Gastroesophageal sphincter (tissue), 4 donors: ENCODE data around the gene IRX2. TPM values are rescaled to one million over a fixed set of nuclear protein-coding genes. Genes with fewer than 3 reads are reported as not detected.

Experiments used
- ATAC-seq: fragments of 150-250 bp; one replicate; pipeline ENCODE4 v1.9.1; 2016; ENCODE audit warnings: mild to moderate bottlenecking, moderate library complexity
- H3K27ac ChIP-seq, 4 donors: fragments of 200-600 bp; sonication (generic) in 3 of 4; 1 replicate in 3 of 4; 2 replicates in 1 of 4; pipeline ENCODE4 v1.5.1; 2016 to 2019
- H3K27me3 ChIP-seq: fragments of 200-600 bp; sonication (generic); one replicate; pipeline ENCODE4 v1.5.1; 2019
- H3K36me3 ChIP-seq, 2 donors: fragments of 200-600 bp; sonication (generic); one replicate each; pipeline ENCODE4 v1.5.1; 2019; ENCODE audit warnings: control low read depth in 1 of 2
- H3K4me1 ChIP-seq, 3 donors: fragments of 200-600 bp; sonication (generic); 1 replicate in 2 of 3; 2 replicates in 1 of 3; pipeline ENCODE4 v1.5.1; 2016 to 2019; ENCODE audit warnings: control low read depth in 2 of 3
- H3K4me3 ChIP-seq, 2 donors: fragments of 200-600 bp; sonication (generic); one replicate each; pipeline ENCODE4 v1.5.1; 2019; ENCODE audit warnings: mild to moderate bottlenecking in 1 of 2, moderate library complexity in 1 of 2
- H3K9me3 ChIP-seq, 3 donors: fragments of 200-600 bp; sonication (generic); one replicate each; pipeline ENCODE4 v1.5.1; 2017 to 2019; ENCODE audit warnings: control low read depth in 2 of 3
- EP300 ChIP-seq: sonication (generic); formaldehyde crosslinking; IDR thresholded peaks from one replicate; pipeline ENCODE4 v1.6.1; 2017; ENCODE audit warnings: antibody characterized with exemption, mild to moderate bottlenecking
- POLR2A ChIP-seq, 2 donors: fragments of 450-650 bp; IDR thresholded peaks; one replicate each; pipeline ENCODE4 v1.6.1; 2017; ENCODE audit warnings: antibody characterized with exemption in 2 of 2, mild to moderate bottlenecking in 2 of 2, moderate library complexity in 1 of 2
- POLR2AphosphoS5 ChIP-seq: sonication (generic); formaldehyde crosslinking; IDR thresholded peaks from one replicate; pipeline ENCODE4 v1.6.1; 2017; ENCODE audit warnings: antibody characterized with exemption
- WGBS, 2 donors: methylation state at CpG; one replicate each; pipeline ENCODE4 v1.1.5; 2018; ENCODE audit warnings: low coverage in 1 of 2; 5-methylcytosine and 5-hydroxymethylcytosine counted together
- total RNA-seq, 4 donors: library from RNA; depleted of rRNA; stranded (reverse); fragments of >200 nt; gene quantifications; one replicate each; pipeline ENCODE4 v1.1.0, GENCODE V29; 2016
- TF ChIP-seq, protein P1 (sequence below), 4 experiments: fragments of 200-600 bp in 2 of 4; fragments of 450-650 bp in 2 of 4; sonication (generic) in 1 of 4; IDR thresholded peaks; one replicate each; pipeline ENCODE4 v1.5.1; 2017 to 2019; ENCODE audit warnings: antibody characterized with exemption in 4 of 4, mild to moderate bottlenecking in 2 of 4, moderate library complexity in 2 of 4

The IRX2 gene
- total RNA-seq, 4 donors from 2014 or later: 0.81 to 2.6 (median 1.2) TPM; not detected in 1

DNA sequence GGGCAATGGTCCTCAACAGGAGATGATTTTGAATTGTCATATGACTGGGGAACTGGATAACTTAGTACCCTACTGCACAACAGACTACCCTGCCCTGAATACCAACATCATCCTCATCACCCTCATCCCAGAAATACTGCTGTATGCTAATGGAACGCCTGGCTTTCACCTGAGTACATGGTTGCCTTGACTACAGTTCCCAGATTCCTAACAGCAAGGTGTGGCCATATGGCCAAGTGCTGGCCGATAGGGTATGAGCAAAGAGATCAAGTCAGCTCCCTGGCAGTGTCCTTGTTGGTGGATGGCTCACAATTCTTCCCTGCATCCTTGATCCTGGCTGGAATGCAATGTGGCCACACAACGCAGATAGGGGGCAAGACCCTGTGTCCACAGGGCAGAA lies 31.2 kb upstream of the IRX2 start:
- no peak for ATAC-seq
- no peaks in the 10 kb centered on the region for H3K36me3 ChIP-seq
- H3K4me3 ChIP-seq: no peak overlapping the region
- no peaks in the 10 kb centered on the region for H3K4me1 ChIP-seq
- WGBS, 2 donors: 100% methylated on average over 1 of the region's 3 CpGs; no CpG with 5 or more reads in 1 of the 2 donors
- peaks cover 21% of the 10 kb centered on the region for H3K27me3 ChIP-seq
- no peak overlapping the region for H3K27ac ChIP-seq
- TF ChIP-seq EP300 (no peak), POLR2AphosphoS5 (no peak), POLR2A (IDR thresholded peaks at IDR 0.05) (no peak)
- TF ChIP-seq, protein P1, sequence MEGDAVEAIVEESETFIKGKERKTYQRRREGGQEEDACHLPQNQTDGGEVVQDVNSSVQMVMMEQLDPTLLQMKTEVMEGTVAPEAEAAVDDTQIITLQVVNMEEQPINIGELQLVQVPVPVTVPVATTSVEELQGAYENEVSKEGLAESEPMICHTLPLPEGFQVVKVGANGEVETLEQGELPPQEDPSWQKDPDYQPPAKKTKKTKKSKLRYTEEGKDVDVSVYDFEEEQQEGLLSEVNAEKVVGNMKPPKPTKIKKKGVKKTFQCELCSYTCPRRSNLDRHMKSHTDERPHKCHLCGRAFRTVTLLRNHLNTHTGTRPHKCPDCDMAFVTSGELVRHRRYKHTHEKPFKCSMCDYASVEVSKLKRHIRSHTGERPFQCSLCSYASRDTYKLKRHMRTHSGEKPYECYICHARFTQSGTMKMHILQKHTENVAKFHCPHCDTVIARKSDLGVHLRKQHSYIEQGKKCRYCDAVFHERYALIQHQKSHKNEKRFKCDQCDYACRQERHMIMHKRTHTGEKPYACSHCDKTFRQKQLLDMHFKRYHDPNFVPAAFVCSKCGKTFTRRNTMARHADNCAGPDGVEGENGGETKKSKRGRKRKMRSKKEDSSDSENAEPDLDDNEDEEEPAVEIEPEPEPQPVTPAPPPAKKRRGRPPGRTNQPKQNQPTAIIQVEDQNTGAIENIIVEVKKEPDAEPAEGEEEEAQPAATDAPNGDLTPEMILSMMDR (IDR thresholded peaks at IDR 0.05): no peak
- peaks cover 0 to 18% (median 0%) of the 10 kb centered on the region in 3 donors for H3K9me3 ChIP-seq

DNA sequence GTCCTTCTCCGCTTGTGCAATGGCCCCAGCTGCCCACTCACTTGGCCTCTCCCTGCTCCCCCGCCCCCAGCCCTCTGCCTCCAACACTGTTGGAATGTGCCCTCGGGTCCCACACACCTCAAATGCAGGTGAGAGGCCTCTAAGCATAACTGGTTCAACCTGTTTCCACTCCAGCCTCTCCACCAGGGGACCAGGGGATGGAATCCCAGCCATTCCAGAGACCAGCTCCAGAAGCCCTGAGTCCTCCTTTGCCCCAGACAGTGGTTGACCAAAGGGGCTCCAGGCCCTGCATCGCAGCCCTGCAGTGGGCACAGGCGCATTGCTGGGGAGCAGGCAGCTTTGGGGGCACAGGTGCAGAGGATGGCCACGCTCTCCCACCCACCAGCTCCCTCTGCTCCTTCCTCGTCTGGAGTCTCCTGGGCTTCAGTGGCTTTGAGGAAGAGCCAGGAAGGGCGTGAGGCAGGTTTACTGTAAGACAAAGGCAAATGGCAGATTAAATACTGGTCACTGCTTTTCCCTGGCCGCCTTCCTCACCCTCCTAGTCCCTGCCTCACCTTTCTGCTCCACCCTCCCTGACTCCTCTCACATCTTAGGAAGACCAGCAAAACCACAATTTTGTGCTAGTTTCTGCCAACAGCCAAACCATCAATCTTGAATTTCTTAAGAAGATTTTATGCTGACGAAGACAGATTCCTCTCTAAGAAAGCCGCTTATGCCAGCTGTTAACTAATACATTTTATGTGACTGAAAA lies 29.1 kb upstream of the IRX2 start:
- TF ChIP-seq, protein P1 (IDR thresholded peaks at IDR 0.05): no peak
- TF ChIP-seq EP300: no peak
- TF ChIP-seq POLR2AphosphoS5: no peak
- no peak for TF ChIP-seq POLR2A (IDR thresholded peaks at IDR 0.05)
- Histone ChIP-seq H3K27ac (no peak overlapping the region), H3K9me3 (peaks cover 0 to 7% (median 0%) of the 10 kb centered on the region in 3 donors), H3K4me1 (no peaks in the 10 kb centered on the region), H3K4me3 (no peak overlapping the region), H3K36me3 (no peaks in the 10 kb centered on the region), H3K27me3 (peaks cover 33% of the 10 kb centered on the region)
- 54 to 62% methylated on average over 6 of the region's 11 CpGs for WGBS, 2 donors
- ATAC-seq: no peak

DNA sequence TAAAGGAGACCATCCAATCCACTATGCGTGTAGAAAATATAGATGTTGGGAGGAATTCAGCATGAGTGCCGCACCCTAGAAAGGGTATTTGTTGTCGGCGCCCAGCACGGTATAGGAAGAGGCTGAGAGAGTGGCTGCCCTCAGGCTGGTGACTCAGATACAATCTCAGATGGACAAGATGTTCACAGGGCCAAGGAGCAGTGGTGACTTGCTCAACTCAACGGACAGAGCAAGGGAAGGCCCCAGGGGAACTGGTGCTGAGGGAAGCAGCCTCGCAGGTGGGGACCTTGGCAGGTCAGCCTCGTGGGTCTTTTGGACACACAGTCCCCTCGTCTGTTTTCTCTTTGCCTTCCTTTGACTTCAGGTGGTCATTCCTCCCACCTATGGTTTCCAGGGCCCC lies 28.0 kb upstream of the IRX2 start:
- Histone ChIP-seq H3K36me3 (no peaks in the 10 kb centered on the region), H3K27me3 (peaks cover 33% of the 10 kb centered on the region), H3K27ac (no peak overlapping the region), H3K4me3 (no peak overlapping the region), H3K4me1 (no peaks in the 10 kb centered on the region), H3K9me3 (no peaks in the 10 kb centered on the region)
- ATAC-seq: no peak
- TF ChIP-seq EP300 (no peak), POLR2AphosphoS5 (no peak), POLR2A (IDR thresholded peaks at IDR 0.05) (no peak)
- TF ChIP-seq, protein P1 (IDR thresholded peaks at IDR 0.05): no peak
- WGBS, 2 donors: 67 to 74% methylated on average over 4 to 8 of the region's 9 CpGs

DNA sequence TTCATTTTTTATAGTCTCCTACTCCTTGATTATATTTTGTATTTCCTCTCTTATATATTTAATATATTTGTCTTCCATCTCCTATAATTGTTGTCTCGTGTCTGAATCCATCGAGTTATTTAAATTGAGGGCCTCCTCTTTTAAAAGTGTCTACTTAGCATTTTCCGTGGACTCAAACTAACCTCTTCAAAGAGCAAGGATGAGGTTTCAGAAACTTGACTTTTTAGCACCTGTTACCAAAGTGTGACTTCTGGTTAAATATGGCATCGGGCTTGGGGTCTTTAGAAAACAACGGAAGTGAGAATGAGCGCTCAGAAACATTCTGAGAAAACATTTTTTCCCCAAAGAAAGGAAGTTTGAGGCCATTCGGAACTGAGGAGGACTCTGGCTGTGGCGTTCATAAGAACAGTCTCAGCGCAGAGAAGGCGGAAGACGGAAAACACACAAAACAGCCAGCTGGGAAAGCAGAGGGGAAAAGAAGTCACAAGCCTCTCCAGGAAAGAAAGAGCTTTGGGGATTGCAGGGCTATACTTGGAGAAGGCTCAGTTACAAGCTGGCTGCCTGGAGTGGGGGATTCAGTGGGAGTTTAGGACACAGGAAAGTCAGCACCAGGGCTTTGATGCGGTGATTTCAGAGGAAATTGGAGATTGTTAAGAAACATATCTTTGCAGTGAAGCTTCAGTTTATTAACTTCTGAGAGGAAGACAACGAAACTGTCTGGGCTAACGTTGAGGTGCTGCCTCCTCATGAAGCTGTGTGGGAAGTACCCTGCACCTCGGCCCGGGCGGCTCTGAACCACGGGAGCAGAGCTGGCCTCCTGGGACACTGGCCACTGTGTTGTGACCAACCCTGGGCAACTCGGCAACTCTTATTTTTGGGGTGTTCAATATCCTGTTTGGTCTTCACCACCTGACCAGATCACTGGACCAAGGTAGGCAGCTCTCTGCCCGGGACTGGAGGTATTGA lies 25.1 kb upstream of the IRX2 start:
- Histone ChIP-seq H3K4me1 (no peaks in the 10 kb centered on the region), H3K27me3 (peaks cover 40% of the 10 kb centered on the region), H3K27ac (no peak overlapping the region), H3K9me3 (no peaks in the 10 kb centered on the region), H3K4me3 (no peak overlapping the region), H3K36me3 (no peaks in the 10 kb centered on the region)
- TF ChIP-seq EP300: no peak
- no peak for TF ChIP-seq POLR2A (IDR thresholded peaks at IDR 0.05)
- TF ChIP-seq, protein P1 (IDR thresholded peaks at IDR 0.05): no peak
- TF ChIP-seq POLR2AphosphoS5: no peak
- 66 to 72% methylated on average over 9 to 12 of the region's 20 CpGs for whole genome bisulfite sequencing, 2 donors
- no peak for ATAC-seq
